Epithelial cell of esophagus (primary cell): ENCODE data around the gene MAGI2.
A peak's percentile ranks its signal among the peaks of the same experiment; 100 is the strongest.
"Not testable (repeated sequence)": the region's sequence is repeated elsewhere in the genome, so short reads cannot be mapped to it uniquely, and the experiment has no call there.

Experiments used
- DNase-seq: peaks from one replicate; pipeline ENCODE4 v3.0.0; 2010; ENCODE audit warnings: low read depth
- H3K4me3 ChIP-seq: 2 replicates; pipeline ENCODE4 v1.5.1; 2011; ENCODE audit warnings: mild to moderate bottlenecking, low read length, control low read depth
- TF ChIP-seq, protein P1 (sequence below): IDR thresholded peaks from 2 replicates; pipeline ENCODE4 v1.5.1; 2011; ENCODE audit warnings: low read depth, mild to moderate bottlenecking, low read length, control low read depth, inconsistent platforms; ENCODE audit not compliant: insufficient read depth; ENCODE audit errors: missing control alignments

The MAGI2 gene

GRCh38 chr7:78306634-78307033 lies 1146.8 kb downstream of the MAGI2 start:
- H3K4me3 ChIP-seq: no peak overlapping the region
- TF ChIP-seq, protein P1, sequence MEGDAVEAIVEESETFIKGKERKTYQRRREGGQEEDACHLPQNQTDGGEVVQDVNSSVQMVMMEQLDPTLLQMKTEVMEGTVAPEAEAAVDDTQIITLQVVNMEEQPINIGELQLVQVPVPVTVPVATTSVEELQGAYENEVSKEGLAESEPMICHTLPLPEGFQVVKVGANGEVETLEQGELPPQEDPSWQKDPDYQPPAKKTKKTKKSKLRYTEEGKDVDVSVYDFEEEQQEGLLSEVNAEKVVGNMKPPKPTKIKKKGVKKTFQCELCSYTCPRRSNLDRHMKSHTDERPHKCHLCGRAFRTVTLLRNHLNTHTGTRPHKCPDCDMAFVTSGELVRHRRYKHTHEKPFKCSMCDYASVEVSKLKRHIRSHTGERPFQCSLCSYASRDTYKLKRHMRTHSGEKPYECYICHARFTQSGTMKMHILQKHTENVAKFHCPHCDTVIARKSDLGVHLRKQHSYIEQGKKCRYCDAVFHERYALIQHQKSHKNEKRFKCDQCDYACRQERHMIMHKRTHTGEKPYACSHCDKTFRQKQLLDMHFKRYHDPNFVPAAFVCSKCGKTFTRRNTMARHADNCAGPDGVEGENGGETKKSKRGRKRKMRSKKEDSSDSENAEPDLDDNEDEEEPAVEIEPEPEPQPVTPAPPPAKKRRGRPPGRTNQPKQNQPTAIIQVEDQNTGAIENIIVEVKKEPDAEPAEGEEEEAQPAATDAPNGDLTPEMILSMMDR: no peak
- DNase-seq: no peak

DNA sequence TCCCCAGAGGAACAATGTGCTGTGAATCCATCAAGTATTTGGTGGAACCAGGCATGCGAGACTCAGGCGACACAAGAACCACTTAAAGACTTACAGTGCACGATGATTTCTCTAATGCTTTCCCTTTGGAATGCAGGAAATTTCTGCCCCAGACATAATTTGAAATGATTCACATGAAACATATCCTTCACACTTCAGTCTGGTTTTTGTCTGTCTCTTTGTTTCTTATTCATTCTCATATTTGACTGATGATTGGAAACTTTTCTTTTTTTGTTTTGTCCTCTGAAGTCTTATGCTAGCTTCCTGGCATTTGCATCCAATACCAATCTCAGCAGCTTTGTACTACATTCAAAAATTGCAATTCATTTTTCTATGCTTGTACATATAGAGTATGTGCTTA lies 1152.1 kb downstream of the MAGI2 start:
- no peak overlapping the region for H3K4me3 ChIP-seq
- peak; percentile 4 for DNase-seq
- TF ChIP-seq, protein P1: no peak

DNA sequence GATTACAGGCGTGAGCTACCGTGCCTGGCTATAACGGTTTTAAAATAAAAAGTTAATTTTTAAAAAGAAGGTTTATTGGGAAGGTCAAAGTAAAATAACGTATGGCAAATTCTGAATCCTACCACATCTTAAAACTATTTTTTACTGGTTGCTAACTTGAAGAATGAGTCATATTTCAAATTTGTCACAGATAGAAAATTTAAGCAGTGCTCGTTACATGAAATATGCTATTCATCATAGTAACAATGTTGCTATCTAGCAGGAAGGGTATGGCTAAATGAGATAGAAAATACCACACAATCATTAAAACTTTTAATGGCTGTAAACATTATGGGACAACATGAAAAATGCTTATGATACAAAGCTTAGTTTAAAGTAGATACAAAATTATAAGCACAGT lies 1154.4 kb downstream of the MAGI2 start:
- H3K4me3 ChIP-seq: no peak overlapping the region
- TF ChIP-seq, protein P1: no peak
- no peak for DNase-seq

- TF ChIP-seq, protein P1: no peak
- H3K4me3 ChIP-seq: no peak overlapping the region
- DNase-seq: peak; percentile 6
Measured at GRCh38 chr7:78296644-78297371, 1156.7 kb downstream of the MAGI2 start.

- no peak for DNase-seq
- no peak overlapping the region for H3K4me3 ChIP-seq
- TF ChIP-seq, protein P1: no peak
Measured at GRCh38 chr7:78296046-78296597, 1157.3 kb downstream of the MAGI2 start.

DNA sequence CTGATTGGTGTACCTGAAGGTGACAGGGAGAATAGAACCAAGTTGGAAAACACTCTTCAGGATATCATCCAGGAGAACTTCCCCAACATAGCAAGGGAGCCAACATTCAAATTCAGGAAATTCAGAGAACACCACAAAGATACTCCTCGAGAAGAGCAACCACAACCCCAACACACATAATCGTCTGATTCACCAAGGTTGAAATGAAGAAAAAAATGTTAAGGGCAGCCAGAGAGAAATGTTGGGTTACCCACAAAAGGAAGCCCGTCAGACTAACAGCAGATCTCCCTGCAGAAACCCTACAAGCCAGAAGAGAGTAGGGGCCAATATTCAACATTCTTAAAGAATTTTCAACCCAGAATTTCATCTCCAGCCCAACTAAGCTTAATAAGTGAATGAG lies 1164.0 kb downstream of the MAGI2 start:
- not testable (repeated sequence) for H3K4me3 ChIP-seq, DNase-seq

- no peak overlapping the region for H3K4me3 ChIP-seq
- DNase-seq: no peak
- TF ChIP-seq, protein P1: no peak
Measured at GRCh38 chr7:78284945-78285344, 1168.5 kb downstream of the MAGI2 start.
